SK-N-SH (cell line): ENCODE results near the gene DNAJB4. TPM values are rescaled to one million over a fixed set of nuclear protein-coding genes. Genes with fewer than 3 reads are reported as not detected.
A peak's percentile ranks its signal among the peaks of the same experiment; 100 is the strongest.

ENCODE experiments used
- CTCF ChIA-PET: fragments of 300-600, 350-600 bp; formaldehyde crosslinking; extraction: SDS; loops from one replicate; lab custom pipeline; 2021; lab: Yijun Ruan, JAX
- POLR2A ChIA-PET: fragments of 350-600 bp; sonication (Branson Sonifier 250); formaldehyde crosslinking; extraction: SDS; loops from one replicate; lab custom pipeline; 2020; ENCODE audit warnings: antibody characterized with exemption, inconsistent platforms; lab: Yijun Ruan, JAX
- DNase-seq: peaks from one replicate; pipeline ENCODE4 v3.0.0; 2012
- H2AFZ ChIP-seq: fragments of 200-600 bp; sonication (generic); 2 replicates; pipeline ENCODE4 v1.8.1; 2016; ENCODE audit warnings: antibody characterized with exemption, mild to moderate bottlenecking, low read depth
- H3F3A ChIP-seq: fragments of 200-600 bp; sonication (generic); replicated peaks from 2 replicates; pipeline ENCODE3; 2016; ENCODE audit warnings: antibody characterized with exemption, mild to moderate bottlenecking; ENCODE audit not compliant: insufficient read depth
- H3K27ac ChIP-seq, 2 experiments: fragments of 200-500 bp in 1 of 2; fragments of 200-600 bp in 1 of 2; sonication (Bioruptor generic) in 1 of 2; sonication (generic), shearing (Covaris generic) in 1 of 2; 2 replicates each; pipeline versions ENCODE4 v1.5.1 to v1.6.1; 2014 to 2016; ENCODE audit warnings: low read depth in 2 of 2, inconsistent platforms in 1 of 2, low read length in 1 of 2, mild to moderate bottlenecking in 1 of 2, mixed read lengths in 1 of 2
- H3K27me3 ChIP-seq: fragments of 200-600 bp; sonication (generic), shearing (Covaris generic); 2 replicates; pipeline ENCODE4 v1.6.1; 2016; ENCODE audit warnings: mixed run types; ENCODE audit not compliant: insufficient read depth
- H3K36me3 ChIP-seq, 2 experiments: fragments of 200-500 bp in 1 of 2; fragments of 200-600 bp in 1 of 2; sonication (Bioruptor generic) in 1 of 2; sonication (generic) in 1 of 2; replicated peaks in 1 of 2; 2 replicates each; pipeline versions ENCODE3 to v1.5.1; 2014 to 2016; ENCODE audit warnings: low read length in 1 of 2, mild to moderate bottlenecking in 1 of 2; ENCODE audit not compliant: insufficient read depth in 2 of 2, control insufficient read depth in 1 of 2
- H3K4me1 ChIP-seq, 2 experiments: fragments of 200-500 bp in 1 of 2; fragments of 200-600 bp in 1 of 2; sonication (Bioruptor generic) in 1 of 2; sonication (generic), shearing (Covaris generic) in 1 of 2; 2 replicates each; pipeline versions ENCODE4 v1.5.1 to v1.6.1; 2014 to 2016; ENCODE audit warnings: low read depth in 1 of 2, low read length in 1 of 2, mixed run types in 1 of 2; ENCODE audit not compliant: insufficient read depth in 2 of 2, control insufficient read depth in 1 of 2
- H3K4me2 ChIP-seq: fragments of 200-600 bp; sonication (generic), shearing (Covaris generic); 2 replicates; pipeline ENCODE4 v1.6.1; 2017; ENCODE audit warnings: mixed run types
- H3K4me3 ChIP-seq, 2 experiments: fragments of 200-500 bp in 1 of 2; fragments of 200-600 bp in 1 of 2; sonication (Bioruptor generic) in 1 of 2; sonication (generic), shearing (Covaris generic) in 1 of 2; 2 replicates each; pipeline versions ENCODE4 v1.5.1 to v1.8.1; 2014 to 2016; ENCODE audit warnings: low read depth in 2 of 2, inconsistent platforms in 1 of 2, low read length in 1 of 2, mild to moderate bottlenecking in 1 of 2, mixed read lengths in 1 of 2, moderate library complexity in 1 of 2
- H3K79me2 ChIP-seq: fragments of 200-600 bp; sonication (generic); 2 replicates; pipeline ENCODE4 v1.8.1; 2017; ENCODE audit warnings: mild to moderate bottlenecking; ENCODE audit not compliant: insufficient read depth
- H3K9ac ChIP-seq: fragments of 200-600 bp; sonication (generic); 2 replicates; pipeline ENCODE4 v1.6.1; 2017; ENCODE audit warnings: mixed run types
- H3K9me2 ChIP-seq: fragments of 200-600 bp; sonication (generic); 2 replicates; pipeline ENCODE4 v1.6.1; 2017; ENCODE audit warnings: mixed run types
- H3K9me3 ChIP-seq: fragments of 200-600 bp; sonication (generic); 2 replicates; pipeline ENCODE4 v1.6.1; 2017; ENCODE audit warnings: mixed run types, mild to moderate bottlenecking, moderate library complexity
- H4K20me1 ChIP-seq: fragments of 200-600 bp; sonication (generic); 2 replicates; pipeline ENCODE4 v1.6.1; 2017; ENCODE audit warnings: mild to moderate bottlenecking, mixed run types; ENCODE audit not compliant: insufficient read depth
- FOXJ3 ChIP-seq: sonication (generic); formaldehyde crosslinking; IDR thresholded peaks from 2 replicates; pipeline ENCODE4 v1.5.1; 2020; ENCODE audit warnings: mild to moderate bottlenecking, missing genetic modification reagents
- FOXM1 ChIP-seq: IDR thresholded peaks from 2 replicates; pipeline ENCODE4 v1.4.0; 2012; ENCODE audit warnings: low read depth, mild to moderate bottlenecking
- GATA2 ChIP-seq: sonication (generic); formaldehyde crosslinking; IDR thresholded peaks from 2 replicates; pipeline ENCODE4 v1.5.0; 2020; ENCODE audit warnings: mild to moderate bottlenecking, missing genetic modification reagents
- RXRA ChIP-seq: IDR thresholded peaks from 2 replicates; pipeline ENCODE4 v1.4.0; 2012; ENCODE audit warnings: low read depth, mild to moderate bottlenecking, borderline replicate concordance
- TAF1 ChIP-seq: IDR thresholded peaks from 2 replicates; pipeline ENCODE4 v1.6.1; 2012; ENCODE audit warnings: low read depth, mild to moderate bottlenecking, low read length, moderate library complexity, borderline replicate concordance
- TEAD4 ChIP-seq: IDR thresholded peaks from 2 replicates; pipeline ENCODE4 v1.4.0; 2012; ENCODE audit warnings: mild to moderate bottlenecking, borderline replicate concordance; ENCODE audit not compliant: insufficient read depth
- WGBS: methylation state at CpG from one replicate; pipeline ENCODE4 v1.1.6; 2017; ENCODE audit warnings: low lambda C conversion rate; 5-methylcytosine and 5-hydroxymethylcytosine counted together
- polyA plus RNA-seq, 3 experiments: library from polyadenylated mRNA; depleted of rRNA; stranded (reverse); fragments of >200 nt; gene quantifications; 2 replicates each; pipeline ENCODE4 v1.2.3, GENCODE V29; 2012
- TF ChIP-seq, protein P1 (sequence below): IDR thresholded peaks from 2 replicates; pipeline ENCODE4 v1.4.0; 2012; ENCODE audit warnings: low read depth, borderline replicate concordance
- TF ChIP-seq, protein P2 (sequence below): IDR thresholded peaks from 2 replicates; pipeline ENCODE4 v1.6.1; 2012; ENCODE audit warnings: mild to moderate bottlenecking, low read depth, low read length, moderate library complexity
- TF ChIP-seq, protein P3 (sequence below): fragments of 150-350 bp; IDR thresholded peaks from 2 replicates; pipeline ENCODE4 v1.6.1; 2017; ENCODE audit warnings: antibody characterized with exemption, low read length, low read depth, borderline replicate concordance

DNAJB4 gene
- polyA plus RNA-seq, 1 of the 3 experiments (the other 2 are of a cell fraction) = 13.5 TPM

- no peaks in the 10 kb centered on the region for H3K4me1 ChIP-seq
- no peak for DNase-seq
- CTCF ChIA-PET = interaction anchor here (1.2 kb wide), 1 partner anchor 10 kb away, joined by 3 read pairs; no protein-coding TSS in a partner anchor
- TF ChIP-seq FOXM1 (no peak), RXRA (no peak)
- TF ChIP-seq, protein P1, sequence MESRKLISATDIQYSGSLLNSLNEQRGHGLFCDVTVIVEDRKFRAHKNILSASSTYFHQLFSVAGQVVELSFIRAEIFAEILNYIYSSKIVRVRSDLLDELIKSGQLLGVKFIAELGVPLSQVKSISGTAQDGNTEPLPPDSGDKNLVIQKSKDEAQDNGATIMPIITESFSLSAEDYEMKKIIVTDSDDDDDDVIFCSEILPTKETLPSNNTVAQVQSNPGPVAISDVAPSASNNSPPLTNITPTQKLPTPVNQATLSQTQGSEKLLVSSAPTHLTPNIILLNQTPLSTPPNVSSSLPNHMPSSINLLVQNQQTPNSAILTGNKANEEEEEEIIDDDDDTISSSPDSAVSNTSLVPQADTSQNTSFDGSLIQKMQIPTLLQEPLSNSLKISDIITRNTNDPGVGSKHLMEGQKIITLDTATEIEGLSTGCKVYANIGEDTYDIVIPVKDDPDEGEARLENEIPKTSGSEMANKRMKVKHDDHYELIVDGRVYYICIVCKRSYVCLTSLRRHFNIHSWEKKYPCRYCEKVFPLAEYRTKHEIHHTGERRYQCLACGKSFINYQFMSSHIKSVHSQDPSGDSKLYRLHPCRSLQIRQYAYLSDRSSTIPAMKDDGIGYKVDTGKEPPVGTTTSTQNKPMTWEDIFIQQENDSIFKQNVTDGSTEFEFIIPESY = no peak
- TF ChIP-seq, protein P2, sequence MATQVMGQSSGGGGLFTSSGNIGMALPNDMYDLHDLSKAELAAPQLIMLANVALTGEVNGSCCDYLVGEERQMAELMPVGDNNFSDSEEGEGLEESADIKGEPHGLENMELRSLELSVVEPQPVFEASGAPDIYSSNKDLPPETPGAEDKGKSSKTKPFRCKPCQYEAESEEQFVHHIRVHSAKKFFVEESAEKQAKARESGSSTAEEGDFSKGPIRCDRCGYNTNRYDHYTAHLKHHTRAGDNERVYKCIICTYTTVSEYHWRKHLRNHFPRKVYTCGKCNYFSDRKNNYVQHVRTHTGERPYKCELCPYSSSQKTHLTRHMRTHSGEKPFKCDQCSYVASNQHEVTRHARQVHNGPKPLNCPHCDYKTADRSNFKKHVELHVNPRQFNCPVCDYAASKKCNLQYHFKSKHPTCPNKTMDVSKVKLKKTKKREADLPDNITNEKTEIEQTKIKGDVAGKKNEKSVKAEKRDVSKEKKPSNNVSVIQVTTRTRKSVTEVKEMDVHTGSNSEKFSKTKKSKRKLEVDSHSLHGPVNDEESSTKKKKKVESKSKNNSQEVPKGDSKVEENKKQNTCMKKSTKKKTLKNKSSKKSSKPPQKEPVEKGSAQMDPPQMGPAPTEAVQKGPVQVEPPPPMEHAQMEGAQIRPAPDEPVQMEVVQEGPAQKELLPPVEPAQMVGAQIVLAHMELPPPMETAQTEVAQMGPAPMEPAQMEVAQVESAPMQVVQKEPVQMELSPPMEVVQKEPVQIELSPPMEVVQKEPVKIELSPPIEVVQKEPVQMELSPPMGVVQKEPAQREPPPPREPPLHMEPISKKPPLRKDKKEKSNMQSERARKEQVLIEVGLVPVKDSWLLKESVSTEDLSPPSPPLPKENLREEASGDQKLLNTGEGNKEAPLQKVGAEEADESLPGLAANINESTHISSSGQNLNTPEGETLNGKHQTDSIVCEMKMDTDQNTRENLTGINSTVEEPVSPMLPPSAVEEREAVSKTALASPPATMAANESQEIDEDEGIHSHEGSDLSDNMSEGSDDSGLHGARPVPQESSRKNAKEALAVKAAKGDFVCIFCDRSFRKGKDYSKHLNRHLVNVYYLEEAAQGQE = no peak
- WGBS = 65% methylated on average over 3 of the region's 3 CpGs
- H3K36me3 ChIP-seq = no peaks in the 10 kb centered on the region
- no peaks in the 10 kb centered on the region for H3K27me3 ChIP-seq
- no peaks in the 10 kb centered on the region for H3F3A ChIP-seq
- no peak overlapping the region for H3K9ac ChIP-seq
- H3K79me2 ChIP-seq = no peaks in the 10 kb centered on the region; the same call in 1 of the 2 replicates
- H2AFZ ChIP-seq = no peak overlapping the region
- POLR2A ChIA-PET = no interaction called here
- no peak overlapping the region for H3K4me2 ChIP-seq
- no peaks in the 10 kb centered on the region for H4K20me1 ChIP-seq
- no peak overlapping the region for H3K4me3 ChIP-seq
- H3K27ac ChIP-seq = no peak overlapping the region
- no peaks in the 10 kb centered on the region for H3K9me3 ChIP-seq
- H3K9me2 ChIP-seq = no peaks in the 10 kb centered on the region
Measured at GRCh38 chr1:78040484-78041089, 35.8 kb downstream of the DNAJB4 start.

DNA sequence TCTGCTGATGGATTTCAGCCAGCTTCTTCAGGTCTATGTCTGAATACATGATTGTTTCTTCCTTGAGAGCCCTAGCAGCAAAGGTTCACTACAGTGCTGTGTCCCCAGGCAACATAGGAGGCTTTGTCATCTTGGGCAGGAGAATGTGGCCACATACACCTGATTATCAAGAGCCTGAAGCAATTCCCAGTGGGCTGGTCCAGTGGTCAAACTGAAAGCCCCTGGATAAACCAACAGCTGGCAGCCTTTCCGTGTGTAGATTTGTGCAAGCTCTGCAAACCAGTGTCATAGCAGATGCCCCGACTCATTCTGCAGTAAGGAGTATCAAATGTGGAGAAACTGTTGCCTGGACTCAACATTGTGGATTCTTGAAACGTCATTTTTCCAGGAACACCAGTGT is 38.7 kb downstream of the DNAJB4 start:
- DNase-seq = no peak
- WGBS = 29% methylated on average over 2 of the region's 3 CpGs
- Histone ChIP-seq H3K4me1 (no peaks in the 10 kb centered on the region; a peak in 1 of 4 replicates), H3K27me3 (no peaks in the 10 kb centered on the region), H3K9ac (no peak overlapping the region), H3K79me2 (no peaks in the 10 kb centered on the region; the same call in 1 of the 2 replicates), H3K27ac (no peak overlapping the region), H3K4me3 (no peak overlapping the region), H4K20me1 (no peaks in the 10 kb centered on the region), H3K9me2 (no peaks in the 10 kb centered on the region), H3K9me3 (no peaks in the 10 kb centered on the region), H3F3A (no peaks in the 10 kb centered on the region), H2AFZ (peak overlapping the region; percentile 12; the same call in 1 of the 2 replicates), H3K4me2 (no peak overlapping the region), H3K36me3 (no peaks in the 10 kb centered on the region)
- CTCF ChIA-PET = no interaction called here
- POLR2A ChIA-PET = interaction anchor here (0.6 kb wide), 1 partner anchor 55 kb away, joined by 3 read pairs; no protein-coding TSS in a partner anchor
- TF ChIP-seq, protein P2 = no peak
- no peak for TF ChIP-seq FOXJ3 (CRISPR knock-in tag)
- TF ChIP-seq TEAD4 = no peak
- no peak for TF ChIP-seq TAF1
- TF ChIP-seq, protein P1 = no peak
- TF ChIP-seq, protein P3, sequence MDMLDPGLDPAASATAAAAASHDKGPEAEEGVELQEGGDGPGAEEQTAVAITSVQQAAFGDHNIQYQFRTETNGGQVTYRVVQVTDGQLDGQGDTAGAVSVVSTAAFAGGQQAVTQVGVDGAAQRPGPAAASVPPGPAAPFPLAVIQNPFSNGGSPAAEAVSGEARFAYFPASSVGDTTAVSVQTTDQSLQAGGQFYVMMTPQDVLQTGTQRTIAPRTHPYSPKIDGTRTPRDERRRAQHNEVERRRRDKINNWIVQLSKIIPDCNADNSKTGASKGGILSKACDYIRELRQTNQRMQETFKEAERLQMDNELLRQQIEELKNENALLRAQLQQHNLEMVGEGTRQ = no peak
- TF ChIP-seq GATA2 = no peak
